Retinal pigment epithelial cell (primary cell): ENCODE data around the gene FAAP20.

Experiments used
- DNase-seq: peaks from one replicate; pipeline ENCODE4 v3.0.0-alpha.2; 2010; ENCODE audit warnings: low read depth
- H3K4me3 ChIP-seq: 2 replicates; pipeline ENCODE4 v1.5.1; 2011; ENCODE audit warnings: mild to moderate bottlenecking, low read length, control low read depth, moderate library complexity
- TF ChIP-seq, protein P1 (sequence below): conservative IDR thresholded peaks from 2 replicates; pipeline ENCODE4 v1.5.1; 2011; ENCODE audit warnings: low read depth, low read length, control low read depth, inconsistent platforms

FAAP20 gene, protein sequence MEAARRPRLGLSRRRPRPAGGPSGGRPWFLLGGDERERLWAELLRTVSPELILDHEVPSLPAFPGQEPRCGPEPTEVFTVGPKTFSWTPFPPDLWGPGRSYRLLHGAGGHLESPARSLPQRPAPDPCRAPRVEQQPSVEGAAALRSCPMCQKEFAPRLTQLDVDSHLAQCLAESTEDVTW

DNA sequence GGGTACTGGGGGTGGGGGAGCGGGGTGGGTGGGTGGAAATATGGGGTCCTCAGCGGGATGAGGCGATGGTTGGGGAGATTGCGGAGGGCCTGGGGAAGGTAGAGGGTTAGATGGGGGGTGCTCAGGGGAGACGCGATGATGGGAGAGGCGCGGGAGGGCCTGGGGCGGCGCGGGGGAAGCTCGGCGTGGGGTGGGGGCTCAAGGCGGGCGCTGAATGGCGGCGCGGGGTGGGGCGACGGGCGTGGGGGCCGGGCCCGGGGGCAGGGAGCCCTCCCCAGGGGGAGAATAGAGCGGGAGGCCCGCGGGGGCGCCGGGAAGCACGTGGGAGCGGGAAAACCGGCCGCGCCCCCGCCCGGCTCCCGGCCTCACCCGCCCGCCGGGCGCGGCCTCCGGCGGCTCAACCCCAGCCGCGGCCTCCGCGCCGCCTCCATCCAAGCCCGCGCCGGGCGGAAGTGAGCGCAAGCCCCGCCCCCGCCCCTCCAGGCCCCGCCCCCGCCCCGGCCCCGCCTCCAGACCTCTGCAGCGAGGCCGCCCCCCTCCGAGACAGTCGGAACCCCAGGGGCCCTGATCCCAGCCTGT, at the start of gene FAAP20:
Gene FAAP20 (minus strand): TSS at position 454 of the 579 bp plus-strand sequence. CDS start 23 bp downstream, at position 431.
- no peak for DNase-seq
- TF ChIP-seq, protein P1, sequence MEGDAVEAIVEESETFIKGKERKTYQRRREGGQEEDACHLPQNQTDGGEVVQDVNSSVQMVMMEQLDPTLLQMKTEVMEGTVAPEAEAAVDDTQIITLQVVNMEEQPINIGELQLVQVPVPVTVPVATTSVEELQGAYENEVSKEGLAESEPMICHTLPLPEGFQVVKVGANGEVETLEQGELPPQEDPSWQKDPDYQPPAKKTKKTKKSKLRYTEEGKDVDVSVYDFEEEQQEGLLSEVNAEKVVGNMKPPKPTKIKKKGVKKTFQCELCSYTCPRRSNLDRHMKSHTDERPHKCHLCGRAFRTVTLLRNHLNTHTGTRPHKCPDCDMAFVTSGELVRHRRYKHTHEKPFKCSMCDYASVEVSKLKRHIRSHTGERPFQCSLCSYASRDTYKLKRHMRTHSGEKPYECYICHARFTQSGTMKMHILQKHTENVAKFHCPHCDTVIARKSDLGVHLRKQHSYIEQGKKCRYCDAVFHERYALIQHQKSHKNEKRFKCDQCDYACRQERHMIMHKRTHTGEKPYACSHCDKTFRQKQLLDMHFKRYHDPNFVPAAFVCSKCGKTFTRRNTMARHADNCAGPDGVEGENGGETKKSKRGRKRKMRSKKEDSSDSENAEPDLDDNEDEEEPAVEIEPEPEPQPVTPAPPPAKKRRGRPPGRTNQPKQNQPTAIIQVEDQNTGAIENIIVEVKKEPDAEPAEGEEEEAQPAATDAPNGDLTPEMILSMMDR: no peak
- H3K4me3 ChIP-seq: peak within 1 kb of the TSS; percentile 57

DNA sequence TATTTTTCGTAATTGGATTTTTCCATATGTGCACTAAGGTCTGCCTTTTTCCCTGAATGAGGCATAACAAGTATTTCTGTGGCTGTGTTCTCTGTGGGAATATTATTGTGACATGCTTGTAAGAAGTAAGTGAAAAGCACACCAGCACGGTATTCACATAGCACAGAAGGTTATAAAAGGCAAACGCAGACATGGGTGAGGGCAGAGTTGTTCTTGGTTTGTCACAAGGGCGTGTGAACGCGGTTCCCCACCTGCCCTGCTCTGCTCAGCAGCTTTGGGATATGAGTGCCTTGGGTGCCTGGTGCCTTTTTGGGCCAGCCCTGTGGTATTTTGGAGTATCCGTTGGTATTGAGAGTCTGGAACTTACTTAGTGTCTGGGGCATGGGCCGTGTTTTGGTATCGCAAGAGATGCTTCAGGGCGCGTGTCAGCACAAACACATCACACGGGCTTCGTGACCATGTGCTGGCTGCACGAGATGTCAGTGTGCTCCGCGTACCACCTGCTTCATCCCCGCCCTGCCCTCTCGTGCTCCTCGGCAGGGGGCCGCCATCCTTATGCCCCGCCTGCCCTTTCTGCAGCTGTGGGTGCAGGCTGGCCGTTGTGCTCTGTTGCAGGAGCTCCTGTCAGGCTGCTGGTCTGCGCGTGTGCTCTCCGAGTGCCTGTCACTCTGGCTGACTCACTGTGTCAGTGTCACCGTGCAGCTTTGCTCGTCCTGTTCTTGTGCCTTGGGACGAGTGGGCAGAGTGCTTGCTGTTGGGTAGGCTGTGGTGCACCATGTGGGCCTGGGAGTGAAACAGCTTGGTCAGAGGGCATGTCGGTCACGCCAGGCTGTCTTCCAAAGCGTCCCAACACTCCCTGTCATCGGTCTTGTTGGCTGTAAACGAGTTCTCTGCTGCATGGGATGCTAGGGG, 48.5 kb upstream of the FAAP20 start:
- TF ChIP-seq, protein P1: no peak
- no peak overlapping the region for H3K4me3 ChIP-seq
- no peak for DNase-seq

DNA sequence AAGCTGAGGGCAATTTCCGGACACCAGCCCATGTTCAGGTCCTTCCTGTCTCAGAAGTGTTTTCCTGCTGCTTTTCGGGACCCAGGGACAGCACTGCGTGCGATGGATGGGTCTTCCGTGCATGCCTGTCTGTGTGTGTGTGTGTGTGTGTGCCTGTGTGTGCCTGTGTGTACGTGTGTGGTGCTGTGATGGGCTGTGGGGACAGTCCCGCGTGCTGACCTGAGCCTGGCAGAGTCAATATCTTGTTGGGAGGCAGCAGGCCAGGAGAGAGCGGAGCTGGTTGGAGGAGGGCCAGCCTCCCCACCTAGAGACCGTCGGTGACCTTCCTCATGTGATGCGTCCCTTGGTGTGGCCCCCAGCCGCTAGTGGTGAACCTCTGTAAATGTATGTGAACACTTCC, 47.2 kb upstream of the FAAP20 start:
- no peak for DNase-seq
- no peak overlapping the region for H3K4me3 ChIP-seq
- TF ChIP-seq, protein P1: no peak

DNA sequence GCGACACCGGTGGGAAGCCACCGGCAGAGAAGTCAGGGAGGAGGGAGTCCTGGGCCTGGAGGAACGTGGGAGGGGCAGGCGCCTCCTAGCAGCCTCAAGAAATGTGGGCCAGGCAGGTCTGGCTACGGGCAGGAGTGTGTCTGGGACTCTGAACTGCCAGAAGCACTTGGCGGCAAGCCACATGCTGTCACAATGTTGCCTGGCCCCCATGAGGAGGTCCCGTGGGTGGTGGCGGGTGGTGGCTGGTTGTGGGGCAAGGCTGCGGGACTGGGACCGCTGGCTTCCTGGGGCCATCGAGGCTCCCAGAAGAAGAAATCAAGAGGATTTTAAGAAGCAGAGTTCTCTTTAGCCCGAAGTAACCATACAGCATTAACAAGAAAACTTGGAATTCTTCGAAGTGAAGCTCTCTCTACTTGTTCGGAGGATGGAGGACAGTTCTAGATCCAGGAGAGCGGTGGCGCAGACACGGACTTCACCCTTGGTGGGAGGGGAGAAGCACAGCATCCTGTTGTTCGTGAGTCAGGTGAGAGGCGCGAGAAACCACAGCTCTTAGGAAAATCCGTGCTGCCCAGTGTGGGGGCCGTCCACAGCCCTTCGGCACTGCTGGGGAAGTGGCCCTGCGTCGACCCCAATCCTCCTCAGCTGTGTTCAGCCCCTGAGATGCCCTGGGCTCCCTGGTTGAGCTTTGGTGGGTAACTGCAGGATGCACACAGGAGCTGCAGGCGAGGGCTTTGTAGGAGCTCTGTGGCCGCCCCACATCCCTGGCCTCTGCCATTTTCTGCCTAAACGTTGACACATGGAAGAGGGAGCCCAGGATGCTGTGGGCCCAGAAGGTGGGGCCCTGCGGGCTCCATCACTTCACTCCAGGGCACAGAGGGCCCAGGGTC, 45.9 kb upstream of the FAAP20 start:
- TF ChIP-seq, protein P1: no peak
- peak; percentile 71 for DNase-seq
- H3K4me3 ChIP-seq: no peak overlapping the region

DNA sequence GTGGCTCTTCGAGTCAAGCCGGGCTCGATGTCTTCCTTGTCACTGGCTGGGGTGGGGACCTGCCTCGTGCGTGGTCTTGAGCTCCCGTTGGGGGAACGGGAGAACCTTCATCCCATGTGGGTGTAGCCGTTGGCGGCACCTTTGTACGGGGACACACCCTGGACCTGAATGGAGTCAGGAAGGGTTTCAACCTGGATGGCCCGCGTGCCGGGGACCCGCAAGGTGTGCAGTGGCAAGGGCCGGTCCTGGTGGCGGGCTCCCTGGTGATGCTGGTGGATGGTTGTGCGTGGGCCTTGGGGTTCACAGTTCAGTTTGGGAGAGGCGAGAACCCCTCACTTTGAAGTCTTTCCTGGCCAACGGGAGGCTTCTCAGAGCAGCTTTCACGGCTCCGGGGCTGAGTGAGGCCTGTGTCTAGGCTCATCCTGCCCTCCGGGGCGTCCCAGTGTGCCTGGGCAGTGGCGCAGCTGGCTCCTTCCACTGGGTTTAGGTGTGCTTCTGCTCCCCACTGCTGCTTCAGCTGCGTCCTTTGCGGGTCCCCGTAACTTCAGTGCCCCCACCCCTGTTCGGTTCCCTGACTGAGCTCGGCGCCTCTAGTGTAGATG, 44.9 kb upstream of the FAAP20 start:
- TF ChIP-seq, protein P1: no peak
- no peak for DNase-seq
- H3K4me3 ChIP-seq: no peak overlapping the region

DNA sequence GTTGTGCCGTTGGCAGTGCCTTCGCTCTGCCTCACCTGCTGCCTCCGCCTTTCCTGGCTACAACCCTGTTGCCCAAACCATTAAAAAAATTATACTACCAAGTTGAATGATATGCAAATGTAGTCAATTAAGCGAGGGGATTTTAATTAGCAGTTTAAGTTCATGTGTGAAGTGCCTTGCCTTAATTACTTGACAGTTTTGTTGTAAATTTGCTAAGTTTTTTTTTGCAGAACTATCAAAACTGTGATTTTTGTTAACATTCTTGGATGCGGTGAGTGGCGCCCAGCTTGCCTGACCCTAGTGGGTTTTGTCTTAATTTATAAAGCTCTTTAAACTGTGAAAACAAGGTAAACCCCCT, 44.4 kb upstream of the FAAP20 start:
- no peak overlapping the region for H3K4me3 ChIP-seq
- no peak for DNase-seq
- TF ChIP-seq, protein P1: no peak
